OCI-LY7 (cell line): ENCODE data around the gene TOLLIP.

ENCODE experiments used
- EZH2phosphoT487 ChIP-seq: fragments of 200-600 bp; sonication (generic); IDR thresholded peaks from 2 replicates; pipeline ENCODE4 v1.6.1; 2018; ENCODE audit warnings: low read depth, borderline replicate concordance, mild to moderate bottlenecking, mixed run types, antibody characterized with exemption, low read length, moderate library complexity, mixed read lengths
- TF ChIP-seq, protein P1 (sequence below): fragments of 200-600 bp; sonication (generic); conservative IDR thresholded peaks from 2 replicates; pipeline ENCODE4 v1.5.1; 2014; ENCODE audit warnings: mild to moderate bottlenecking, antibody characterized with exemption, low read length, moderate library complexity, mixed read lengths

DNA sequence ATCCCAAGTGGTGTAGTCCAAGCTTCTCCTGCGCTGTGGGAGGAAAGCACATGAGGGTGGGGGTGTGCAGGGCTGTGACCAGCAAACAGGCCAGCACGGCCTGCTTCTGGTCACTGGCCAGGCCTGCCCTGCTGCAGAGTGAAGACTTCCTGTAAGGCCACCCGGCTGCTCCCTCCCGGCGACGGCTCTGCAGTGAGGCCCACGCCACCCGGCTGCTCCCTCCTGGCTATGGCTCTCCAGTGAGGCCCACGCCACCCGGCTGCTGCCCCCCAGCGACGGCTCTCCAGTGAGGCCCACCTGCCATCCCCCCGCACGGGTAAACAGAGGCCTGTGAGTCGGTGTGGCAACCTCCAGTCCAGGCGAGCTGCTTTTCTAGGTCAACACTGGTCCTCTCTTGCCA, 48.9 kb upstream of the TOLLIP start:
- TF ChIP-seq EZH2phosphoT487, result no peak
- TF ChIP-seq, protein P1, sequence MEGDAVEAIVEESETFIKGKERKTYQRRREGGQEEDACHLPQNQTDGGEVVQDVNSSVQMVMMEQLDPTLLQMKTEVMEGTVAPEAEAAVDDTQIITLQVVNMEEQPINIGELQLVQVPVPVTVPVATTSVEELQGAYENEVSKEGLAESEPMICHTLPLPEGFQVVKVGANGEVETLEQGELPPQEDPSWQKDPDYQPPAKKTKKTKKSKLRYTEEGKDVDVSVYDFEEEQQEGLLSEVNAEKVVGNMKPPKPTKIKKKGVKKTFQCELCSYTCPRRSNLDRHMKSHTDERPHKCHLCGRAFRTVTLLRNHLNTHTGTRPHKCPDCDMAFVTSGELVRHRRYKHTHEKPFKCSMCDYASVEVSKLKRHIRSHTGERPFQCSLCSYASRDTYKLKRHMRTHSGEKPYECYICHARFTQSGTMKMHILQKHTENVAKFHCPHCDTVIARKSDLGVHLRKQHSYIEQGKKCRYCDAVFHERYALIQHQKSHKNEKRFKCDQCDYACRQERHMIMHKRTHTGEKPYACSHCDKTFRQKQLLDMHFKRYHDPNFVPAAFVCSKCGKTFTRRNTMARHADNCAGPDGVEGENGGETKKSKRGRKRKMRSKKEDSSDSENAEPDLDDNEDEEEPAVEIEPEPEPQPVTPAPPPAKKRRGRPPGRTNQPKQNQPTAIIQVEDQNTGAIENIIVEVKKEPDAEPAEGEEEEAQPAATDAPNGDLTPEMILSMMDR, result no peak
